PFSK-1 (cell line): ENCODE measurements around the gene HNRNPLL.

Source experiments
- POLR2AphosphoS5 ChIP-seq: IDR thresholded peaks from 2 replicates; pipeline ENCODE4 v1.6.1; 2012; ENCODE audit warnings: low read depth, mild to moderate bottlenecking, control low read depth, low read length, moderate library complexity
- TAF1 ChIP-seq: IDR thresholded peaks from 2 replicates; pipeline ENCODE4 v1.6.1; 2012; ENCODE audit warnings: low read length, control low read depth, borderline replicate concordance; ENCODE audit not compliant: insufficient read depth

- TF ChIP-seq TAF1, result no peak
- no peak for TF ChIP-seq POLR2AphosphoS5
These were observed 47.6 kb downstream of the HNRNPLL start for GRCh38 chr2:38554973-38555595.
